Stromal cell of bone marrow (primary cell): Measurements from ENCODE around the gene HMX1.

Source experiments
- DNase-seq: peaks from one replicate; pipeline ENCODE4 v3.0.0-alpha.2; 2012; ENCODE audit warnings: low read depth

Gene HMX1

DNA sequence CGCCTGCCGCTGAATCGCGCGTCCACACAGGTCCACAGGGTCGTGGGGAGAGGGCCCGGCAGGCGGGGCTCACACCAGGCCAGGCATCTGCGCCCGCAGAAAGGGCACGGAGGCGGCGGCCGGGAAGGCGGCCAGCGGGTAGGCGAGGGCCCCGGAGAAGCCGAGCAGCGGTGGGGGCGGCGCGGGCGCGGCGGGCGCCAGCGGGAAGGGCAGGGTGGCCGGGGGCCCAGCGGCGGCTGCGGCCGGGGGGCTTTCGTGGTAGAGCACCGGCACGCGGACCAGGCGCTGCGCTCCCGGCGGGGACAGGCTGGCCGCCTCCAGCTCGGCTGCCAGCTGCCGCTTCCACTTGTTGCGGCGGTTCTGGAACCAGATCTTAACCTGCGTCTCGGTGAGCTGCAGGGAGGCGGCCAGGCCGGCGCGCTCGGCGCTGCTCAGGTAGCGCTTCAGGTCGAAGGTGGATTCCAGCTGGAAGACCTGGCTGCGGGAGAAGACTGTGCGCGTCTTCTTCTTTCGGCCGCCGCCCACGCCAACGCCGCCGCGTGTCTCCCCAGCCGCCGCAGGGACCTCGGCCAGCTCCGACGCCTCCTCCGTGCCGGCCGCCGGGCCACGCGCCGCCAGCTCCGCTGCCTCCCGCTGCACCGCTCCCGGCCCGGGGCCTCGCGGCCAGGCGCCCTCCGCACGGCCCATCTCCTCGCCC, 3.9 kb downstream of the HMX1 start:
- no peak for DNase-seq

DNA sequence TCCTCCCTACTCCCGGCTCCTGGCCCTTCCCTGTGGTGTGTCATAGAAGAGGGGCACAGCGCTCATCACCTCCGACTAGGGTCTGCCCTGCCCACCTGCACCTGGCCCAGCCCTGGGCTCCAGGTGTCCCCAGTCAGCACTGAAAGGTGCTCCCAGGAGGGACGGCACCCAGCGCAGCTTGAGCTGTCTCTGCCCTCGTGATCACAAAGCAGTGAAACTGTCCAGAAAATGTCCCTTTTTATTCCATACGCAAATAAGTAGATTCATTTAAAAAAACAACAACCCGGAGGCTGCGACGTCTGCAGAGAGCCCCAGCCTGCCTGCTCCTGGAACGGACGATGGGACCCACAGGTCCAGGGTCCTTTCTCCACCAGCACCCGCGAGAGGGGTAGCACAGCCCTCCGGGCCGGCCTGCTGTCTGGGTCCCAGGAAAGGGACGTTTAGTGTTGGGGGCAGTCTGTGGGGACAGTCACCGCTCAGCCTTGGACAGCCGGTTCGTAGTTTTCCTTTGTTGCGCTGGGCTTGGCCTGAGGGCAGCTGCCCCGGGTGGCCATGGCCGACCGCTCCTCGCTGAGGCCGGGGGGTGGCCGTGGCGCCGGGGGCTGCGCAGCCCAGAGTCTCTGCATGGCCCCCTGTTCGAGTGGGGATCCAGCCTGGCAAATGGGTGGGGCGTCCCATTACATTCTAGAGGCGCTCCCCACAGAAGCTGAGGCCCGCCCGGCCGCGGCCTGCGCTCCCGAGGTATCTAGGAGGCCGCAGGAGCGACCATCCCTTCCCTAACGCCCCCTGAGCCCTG, 4.6 kb downstream of the HMX1 start:
- DNase-seq, result no peak

DNA sequence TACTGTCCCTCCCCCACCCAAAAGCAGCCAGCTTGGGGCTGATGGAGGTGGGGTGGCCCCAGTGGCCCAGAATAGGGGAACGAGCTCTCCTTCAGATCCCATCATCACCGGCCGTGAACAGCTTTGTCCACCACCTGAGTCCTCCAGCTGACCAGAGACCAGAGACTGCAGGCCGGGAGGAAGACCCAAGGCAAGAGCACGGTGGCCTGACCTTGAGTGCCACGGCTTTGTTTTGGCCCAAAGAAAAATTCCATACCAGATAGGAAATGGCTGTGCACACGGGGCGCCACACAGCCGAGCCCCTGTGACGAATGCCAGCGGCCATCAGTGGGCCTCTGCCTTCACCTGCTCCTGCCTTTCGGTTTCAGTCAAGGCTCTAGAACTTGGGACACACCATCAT, 5.2 kb downstream of the HMX1 start:
- no peak for DNase-seq

DNA sequence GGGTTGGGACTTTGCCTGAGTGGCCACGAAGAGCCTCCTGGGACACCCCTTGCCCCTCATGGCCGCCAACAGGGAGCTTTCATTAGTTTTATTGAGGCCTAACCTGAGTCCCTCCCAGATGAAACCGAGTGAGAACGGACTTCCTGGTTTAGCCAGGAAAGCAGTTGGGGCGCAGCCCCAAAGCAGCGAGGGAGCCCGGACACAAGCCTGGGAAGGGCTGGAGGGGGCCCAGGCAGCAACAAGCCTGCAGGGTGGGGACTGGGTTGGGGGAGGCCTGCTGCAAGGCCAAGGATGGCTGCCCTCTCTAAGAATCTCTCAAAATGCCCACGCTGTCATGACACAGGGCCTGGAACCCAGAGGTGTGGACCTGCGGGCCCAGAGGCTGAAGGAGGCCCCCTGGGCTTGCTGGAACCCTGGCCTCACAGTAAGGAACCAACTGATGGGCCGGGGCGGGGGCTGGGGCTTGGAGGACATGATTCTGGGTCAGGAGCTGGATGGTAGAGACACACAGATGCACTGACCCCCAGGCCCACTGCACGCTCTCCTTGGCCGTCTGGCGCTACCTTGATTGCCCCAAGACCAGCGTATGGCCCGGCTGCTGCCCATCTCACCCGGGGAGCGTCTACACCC, 5.8 kb downstream of the HMX1 start:
- DNase-seq, result no peak

DNA sequence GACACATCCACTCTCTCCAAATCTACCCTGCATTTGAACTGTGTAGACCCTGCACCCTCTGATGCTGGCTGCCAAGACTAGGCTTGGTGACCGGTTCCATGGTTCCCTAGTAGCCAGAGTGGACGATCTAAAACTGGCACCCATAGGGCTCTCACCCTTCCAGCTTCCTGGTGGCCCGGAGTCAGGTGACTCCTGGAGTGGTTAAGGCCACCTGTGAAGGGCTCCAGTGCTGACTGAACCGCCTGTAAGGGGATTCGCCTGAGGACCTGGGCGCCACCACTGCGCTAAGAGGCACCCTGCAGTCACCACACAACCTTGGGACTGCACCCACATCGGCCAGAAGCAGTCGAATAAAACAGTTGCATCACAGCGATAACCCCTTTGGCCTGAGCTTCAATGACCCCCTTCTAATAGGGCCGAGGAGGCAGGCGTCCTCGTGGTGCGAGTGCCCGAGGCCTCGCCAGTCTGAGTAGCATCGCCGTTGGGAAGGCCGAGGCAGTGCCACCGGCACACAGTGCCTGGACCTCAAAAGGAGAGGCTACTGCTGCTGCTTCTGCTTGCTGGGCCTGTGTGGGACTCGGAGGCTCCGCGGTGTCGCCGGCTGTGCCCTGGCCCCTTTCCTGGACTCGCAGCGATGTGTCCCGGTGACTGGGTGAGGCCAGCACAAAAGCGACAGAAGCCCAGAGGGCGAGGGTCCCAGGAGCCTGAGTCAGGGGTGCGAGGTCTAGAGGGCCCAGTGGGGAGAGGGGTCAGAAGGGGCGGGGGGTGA, 6.5 kb downstream of the HMX1 start:
- DNase-seq, result no peak

DNA sequence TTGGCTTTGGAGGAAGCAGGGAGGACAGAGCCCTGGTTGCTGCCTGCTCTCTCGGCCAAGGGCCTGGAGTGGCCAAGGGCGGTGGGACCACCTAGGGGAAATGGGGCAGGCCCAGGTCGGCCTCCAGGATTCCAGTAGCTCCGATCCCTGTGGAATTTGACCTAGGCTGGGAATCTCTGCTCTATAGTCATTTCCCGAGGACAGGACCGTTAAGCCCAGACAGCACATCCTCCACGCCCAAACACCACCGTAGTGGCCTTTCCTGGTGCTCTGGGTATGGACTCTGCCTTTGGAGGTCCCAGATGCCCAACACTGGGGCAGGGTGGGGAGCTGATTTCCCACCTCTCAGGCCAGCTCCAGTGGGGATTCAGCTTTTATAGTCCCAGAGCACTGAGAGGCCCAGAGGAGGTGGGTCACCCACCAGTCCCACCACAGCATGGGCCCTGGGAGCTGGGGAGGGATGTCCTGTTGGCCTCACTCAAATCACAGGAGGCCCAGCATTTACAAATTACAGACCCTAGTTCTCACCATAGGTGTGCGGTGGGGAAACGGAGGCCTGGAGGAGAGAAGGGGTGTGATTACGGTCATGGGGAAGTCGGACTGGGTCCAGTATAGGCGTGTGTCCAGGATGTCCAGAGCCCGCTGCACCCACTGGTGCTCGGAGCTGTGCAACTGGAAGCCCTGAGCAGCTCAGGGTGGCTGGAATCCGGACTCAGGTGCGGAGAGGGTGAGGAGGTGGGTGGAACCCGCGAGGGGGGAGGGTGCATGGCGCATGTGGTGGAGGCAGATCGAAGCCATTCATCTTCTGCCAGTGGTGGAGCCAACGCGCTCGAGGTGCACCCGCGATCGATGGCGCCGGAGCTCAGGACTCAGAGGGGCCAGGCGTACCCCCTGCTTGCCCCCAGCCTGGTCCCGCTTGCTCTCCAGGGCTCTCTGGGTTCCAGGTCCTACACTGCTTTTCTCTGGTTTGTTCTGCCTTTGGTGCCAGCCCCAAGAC, 7.7 kb downstream of the HMX1 start:
- no peak for DNase-seq

DNA sequence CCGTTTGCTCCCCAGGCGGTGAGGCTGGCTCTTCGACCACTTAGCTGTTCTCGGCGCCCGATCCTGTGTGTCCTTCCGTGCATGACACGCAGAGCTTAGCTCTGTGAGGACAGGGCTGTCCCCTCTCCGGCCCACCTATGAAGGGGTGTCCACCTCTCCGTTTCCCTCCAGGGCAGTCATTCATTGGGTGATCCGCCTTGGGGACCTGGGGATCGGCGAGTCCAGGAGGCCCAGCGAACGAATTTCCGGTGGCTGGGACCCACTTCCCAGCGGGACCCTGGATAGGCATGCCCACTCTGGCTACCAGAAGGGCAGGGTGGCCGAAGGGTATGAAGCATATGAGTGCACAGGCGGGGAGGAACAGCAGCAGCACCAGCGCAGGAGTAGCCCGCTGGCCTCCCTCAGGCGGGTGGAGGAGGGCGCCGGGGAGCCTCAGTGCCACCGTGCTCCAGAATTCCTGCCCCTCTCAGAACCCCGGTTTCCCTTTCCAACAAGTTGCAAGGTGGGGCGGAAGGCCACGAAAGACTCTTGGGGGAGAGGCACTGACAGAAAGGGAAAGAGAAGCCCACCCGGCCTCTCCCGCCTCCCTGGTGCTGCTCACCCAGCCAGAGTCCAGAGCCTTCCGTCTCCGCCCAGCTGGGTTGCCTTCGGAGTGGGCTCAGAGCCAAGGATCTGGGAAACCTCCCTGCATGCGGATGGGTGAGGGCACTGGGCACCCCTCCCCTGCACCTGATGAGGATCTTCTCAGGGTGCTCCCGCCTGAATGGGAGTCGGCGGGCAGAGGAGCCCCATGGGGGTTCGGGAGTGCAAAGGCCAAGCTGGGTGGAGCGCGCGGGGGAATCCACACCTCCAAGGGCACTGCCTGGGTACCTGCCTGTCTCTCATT, 8.6 kb downstream of the HMX1 start:
- no peak for DNase-seq

DNA sequence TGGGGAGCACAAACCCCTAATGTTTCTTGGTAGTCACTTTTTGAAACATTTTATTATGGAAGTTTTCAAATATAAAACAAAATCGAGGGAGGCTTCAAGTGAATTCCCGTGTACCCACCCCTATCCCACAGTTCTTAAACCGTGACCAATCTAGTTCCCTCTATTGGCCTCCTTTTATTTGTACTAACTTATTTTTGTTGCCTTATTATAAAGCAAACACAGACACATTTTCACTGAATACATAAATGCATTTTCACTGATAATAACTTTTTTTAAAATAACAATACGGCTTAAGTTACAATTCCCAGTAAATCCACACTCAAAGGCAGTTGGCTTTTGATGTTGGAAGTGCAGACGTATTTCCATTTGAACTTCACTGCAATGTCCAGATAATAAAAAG, 9.3 kb downstream of the HMX1 start:
- no peak for DNase-seq

DNA sequence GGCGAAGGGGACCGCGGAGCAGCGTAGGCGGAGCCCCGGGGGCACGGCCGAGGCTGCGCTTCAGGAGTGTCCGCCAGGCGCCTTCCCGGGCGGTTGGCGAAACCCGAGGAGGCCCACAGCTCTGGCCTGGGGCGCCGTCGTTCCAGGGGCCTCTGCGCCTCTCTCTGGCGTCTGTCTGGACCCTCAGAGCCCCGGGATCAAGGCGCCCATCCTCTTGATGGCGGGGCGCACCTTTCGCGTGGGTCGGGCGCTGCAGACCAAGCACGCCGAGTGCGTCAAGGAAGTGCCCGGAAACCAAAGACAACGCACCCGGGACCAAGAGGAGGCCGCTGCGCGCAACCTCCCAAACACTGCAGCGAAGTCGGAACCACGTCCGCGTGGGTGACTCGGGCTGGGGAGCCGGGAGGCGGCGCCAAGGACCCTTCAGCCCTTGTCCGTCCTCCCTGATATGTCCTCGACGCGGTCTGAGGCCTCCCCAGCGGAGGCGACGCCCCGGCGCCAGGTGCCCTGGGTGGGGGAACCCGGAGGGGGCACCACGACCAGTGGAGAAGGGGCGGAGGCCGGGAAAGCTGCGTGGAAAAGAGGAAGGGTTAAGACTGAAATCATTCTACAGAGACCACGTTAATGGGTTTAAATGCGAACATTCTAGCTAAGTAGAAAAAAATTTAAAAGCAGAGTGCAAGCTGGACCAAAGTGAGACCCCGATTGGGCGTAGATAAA, 9.9 kb downstream of the HMX1 start:
- no peak for DNase-seq

DNA sequence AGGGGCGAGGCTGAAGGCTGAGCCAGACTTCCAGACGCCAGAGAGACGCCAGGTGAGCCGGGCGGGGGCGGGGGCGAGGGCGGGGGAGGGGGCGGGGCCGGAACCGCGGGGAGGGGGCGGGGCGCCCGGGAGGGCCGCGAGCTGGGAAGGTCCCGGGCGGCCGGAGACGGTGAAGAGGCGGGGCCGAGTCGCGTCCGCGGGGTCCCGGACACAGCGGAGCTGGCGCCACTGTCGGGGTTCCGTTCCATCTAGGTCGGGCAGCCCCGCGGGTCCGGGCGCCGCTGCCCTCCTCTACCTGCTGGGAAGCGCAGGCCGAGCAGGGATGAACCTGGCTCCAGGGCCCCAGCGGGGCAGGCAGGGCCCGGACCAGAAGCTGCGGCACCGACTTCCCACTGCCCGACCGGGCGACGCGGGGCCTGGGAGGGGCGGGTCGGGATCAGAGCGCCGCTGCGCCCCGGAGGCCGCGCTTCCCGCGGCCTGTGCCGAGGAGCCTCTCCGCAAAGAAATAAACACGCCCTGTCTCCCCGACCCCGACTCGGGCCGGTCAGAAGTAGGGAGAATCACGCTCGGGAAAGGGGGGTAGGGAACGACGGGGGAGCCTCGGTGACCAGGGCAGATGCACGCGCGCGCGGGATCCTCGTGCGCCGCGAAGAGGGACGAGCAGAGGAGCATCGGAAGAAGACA, 10.6 kb downstream of the HMX1 start:
- no peak for DNase-seq

DNA sequence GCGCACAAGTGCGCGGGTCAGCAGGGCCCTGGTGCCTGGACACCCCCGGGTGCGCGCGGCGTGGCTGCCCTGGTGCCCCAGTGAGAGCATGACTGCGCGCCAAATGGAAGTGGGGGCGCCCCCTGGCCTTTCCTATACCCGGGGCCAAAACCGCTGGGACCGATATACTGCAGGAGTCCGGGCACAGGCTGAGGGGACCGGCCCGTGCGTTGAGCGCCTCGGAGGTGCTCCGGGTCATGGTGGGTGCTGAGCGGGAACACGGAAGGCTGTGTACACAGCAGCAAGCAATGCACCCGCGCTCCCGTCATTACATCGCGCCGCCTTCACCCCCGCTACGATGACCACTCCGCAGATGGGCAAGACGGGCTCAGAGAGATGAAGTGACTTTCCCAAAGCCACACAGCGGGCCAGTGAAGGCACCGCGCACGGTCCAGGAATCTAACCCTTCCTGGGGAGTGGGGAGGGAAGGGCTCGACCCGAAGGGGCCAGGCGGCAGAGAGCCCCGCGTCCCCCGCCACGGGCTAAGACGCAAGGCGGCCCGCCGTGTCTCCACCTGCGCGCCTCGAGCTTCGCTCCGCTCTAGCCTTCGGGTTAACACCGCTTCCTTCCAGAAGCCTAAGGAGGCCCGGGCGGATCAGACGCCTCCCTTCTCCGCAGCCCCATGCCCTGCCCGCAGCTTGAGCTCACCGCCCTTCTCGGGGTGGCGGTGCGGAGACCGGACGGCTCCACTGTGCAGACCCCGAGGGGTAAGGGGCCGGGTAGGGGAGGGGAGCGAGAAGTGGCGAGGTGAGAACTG, 11.3 kb downstream of the HMX1 start:
- no peak for DNase-seq

DNA sequence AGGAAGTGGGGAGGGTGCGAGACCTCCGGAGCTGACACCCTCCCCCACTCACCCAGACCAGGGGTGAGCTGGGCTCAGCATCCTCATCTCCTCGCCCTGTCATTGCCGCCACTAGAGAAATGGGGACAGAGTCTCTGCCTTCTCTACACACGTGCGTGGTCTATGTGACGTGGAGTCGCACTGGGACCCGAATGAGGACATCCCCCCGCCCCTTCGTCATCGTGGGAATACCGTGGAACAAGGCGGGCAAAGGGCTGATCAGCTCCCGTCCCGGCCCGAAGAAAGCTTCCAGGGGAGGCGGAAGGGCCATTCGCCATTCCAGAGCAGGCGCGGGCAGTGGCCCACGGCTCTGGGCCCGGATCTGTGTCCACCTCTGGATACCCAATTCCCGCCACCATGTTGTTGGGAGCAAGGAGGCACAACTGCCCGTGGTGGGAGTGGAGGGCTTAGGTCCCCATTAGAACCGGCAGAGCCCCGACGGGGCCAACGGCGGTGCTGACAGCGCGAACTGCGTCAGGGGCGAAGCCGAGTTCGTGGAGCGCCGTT, 12.0 kb downstream of the HMX1 start:
- no peak for DNase-seq

DNA sequence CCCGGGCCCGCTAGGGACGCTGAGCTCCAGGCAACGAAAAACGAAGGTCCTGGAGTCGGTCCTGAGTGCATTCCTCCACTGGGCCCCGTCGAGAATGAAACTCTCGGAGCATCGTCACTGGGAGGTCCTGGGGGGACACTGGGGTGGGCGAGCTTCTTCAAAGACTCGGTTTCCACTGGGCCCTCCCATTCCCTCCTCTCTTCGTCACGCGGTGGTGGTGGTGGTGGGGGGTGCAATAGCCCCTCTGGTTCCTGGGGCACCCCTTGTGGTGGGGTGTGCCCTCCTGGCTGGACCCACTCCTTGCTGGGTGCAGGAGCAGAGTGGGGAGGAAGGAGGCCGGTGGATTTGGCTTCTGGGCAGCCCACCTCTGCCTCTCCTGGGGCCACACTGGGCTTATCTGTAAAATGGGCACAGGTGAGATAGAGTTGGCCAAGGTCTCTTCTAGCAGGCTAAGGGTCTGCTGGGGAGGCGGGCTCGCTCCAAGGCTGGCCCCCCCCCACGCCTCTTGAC, 12.9 kb downstream of the HMX1 start:
- DNase-seq, result no peak

DNA sequence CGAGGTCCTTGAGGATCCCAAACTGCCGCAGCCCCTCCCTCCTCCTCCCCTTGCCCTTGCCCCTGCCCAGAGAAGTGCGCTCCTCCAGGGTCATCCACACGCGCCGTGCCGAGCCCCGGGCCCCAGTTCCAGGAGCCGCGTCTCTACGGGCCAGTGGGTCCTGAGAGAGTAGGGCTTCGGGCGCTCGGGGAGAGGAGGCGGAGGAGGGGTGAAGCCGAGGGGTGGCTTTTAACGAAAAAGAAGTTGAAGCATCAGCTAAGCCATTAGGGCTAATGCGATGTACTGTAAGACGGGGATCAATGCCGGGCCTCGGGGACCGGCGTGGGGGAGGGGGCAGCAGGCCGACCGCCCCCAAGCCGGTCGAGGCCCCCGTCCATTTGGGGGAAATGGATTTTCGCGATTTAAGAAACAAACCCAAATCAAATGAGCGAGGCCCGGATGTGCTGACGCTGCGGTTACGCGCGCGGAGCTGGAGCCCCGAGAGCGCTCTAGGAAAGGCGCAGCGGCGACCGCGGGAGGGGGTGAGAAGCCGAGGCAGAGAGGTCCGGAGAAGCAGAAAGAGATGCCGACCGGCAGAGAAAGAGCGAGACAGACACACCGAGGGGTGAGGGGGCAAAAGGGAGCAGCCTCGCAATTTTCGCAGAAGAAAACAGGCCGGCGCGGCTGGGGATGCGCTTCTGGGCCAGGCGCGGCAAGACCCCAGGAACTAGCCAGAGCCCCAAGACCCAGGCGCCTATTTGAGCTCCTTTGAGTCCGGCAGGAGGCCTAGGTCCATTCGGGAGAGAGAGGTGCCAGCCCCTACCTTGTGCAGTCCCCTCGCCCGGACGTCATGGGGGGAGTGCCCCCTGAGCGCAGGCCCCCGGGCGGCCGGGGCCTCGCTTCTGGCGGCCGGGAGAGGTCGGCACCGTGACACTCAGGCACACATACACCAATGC, 13.6 kb downstream of the HMX1 start:
- DNase-seq, result no peak

DNA sequence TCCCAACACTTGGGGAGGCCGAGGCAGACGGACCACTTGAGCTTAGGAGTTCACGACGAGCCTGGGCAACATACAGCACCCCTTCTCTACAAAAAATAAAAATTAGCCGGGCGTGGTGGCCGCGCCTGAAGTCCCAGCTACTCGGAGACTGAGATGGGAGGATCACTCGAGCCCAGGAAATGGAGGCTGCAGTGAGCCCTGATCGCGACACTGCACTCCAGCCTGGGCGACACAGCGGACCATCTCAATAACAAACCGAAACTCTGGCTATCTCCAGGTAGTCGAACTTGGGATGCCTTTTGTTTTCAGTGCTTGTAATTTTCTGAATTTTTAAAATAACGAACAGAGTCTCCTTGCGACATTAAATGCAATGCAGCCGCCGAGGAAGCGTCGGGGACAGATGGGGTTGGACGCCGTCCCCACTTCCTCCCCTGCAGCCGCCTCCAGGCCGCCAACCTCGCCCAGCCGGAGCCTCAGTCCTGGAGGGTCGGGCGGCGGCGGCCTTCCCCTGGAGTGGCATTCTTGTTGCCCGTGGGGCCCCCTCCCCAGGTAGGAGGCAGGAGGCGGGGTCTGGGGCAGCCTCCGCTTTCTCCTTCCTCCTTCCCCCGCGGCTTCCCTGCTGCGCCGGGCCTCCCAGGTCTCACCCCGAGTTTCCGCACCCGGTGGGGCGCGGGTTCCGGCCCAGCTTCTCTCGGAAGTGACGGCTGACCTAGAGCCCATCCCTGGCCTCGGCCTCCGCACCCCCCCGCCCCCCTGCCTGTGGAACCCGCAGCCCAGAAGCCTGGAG, 14.6 kb downstream of the HMX1 start:
- no peak for DNase-seq

DNA sequence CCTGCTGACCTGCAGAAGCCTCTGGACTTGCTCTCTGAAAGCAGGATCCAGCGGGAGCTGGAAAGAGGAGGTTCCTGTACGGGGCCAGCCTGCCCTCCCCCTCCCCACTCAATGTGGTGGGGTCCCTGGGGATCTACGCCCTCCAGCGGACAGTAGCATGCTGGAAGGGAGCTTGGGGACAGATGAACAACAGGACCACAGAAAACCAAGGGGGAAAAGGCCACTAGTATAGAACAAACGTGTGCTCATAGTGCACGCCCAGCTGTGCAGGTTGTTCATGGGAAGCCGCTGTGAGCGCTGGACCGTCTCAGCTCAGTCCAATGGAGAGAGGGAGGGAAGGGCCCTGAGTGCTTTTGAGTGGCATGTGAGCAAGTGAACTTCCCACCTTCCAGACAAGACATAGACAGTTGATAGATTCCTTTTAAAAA, 15.8 kb downstream of the HMX1 start:
- DNase-seq, result no peak
